ENCODE results near the gene NFAT5.

DNA sequence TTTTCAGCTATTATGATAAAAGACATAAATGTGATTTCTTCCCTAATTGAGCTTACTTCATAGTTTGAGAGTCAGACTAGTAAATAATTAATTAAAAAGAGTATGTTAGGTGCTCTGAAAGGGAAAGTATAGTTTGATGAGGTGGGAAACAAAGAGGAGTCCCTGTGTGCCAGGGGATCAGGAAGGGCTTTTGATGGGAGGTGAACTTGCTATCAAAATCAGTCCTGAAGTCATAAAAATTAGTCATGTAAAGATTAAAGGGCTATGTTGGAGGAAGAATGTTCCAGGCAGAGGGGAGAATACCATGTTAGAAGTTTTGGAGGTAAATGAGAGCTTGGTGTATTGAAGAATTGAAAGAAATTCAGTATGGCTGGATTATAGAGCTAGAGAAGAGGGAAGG, 31.0 kb downstream of the NFAT5 start:
- TF ChIP-seq, protein P1, sequence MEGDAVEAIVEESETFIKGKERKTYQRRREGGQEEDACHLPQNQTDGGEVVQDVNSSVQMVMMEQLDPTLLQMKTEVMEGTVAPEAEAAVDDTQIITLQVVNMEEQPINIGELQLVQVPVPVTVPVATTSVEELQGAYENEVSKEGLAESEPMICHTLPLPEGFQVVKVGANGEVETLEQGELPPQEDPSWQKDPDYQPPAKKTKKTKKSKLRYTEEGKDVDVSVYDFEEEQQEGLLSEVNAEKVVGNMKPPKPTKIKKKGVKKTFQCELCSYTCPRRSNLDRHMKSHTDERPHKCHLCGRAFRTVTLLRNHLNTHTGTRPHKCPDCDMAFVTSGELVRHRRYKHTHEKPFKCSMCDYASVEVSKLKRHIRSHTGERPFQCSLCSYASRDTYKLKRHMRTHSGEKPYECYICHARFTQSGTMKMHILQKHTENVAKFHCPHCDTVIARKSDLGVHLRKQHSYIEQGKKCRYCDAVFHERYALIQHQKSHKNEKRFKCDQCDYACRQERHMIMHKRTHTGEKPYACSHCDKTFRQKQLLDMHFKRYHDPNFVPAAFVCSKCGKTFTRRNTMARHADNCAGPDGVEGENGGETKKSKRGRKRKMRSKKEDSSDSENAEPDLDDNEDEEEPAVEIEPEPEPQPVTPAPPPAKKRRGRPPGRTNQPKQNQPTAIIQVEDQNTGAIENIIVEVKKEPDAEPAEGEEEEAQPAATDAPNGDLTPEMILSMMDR (IDR thresholded peaks at IDR 0.05): no peak
- TF ChIP-seq POLR2A (IDR thresholded peaks at IDR 0.05): no peak
